ENCODE measurements around the gene RHOD. TPM values are rescaled to one million over a fixed set of nuclear protein-coding genes. Genes with fewer than 3 reads are reported as not detected.

The RHOD gene, protein sequence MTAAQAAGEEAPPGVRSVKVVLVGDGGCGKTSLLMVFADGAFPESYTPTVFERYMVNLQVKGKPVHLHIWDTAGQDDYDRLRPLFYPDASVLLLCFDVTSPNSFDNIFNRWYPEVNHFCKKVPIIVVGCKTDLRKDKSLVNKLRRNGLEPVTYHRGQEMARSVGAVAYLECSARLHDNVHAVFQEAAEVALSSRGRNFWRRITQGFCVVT
- 10.5 and 12.1 TPM in 2 replicates for total RNA-seq (2021; fragmentation: NEBNext Ultra II Directional; extraction: Animal tissue kit (Norgen Biotek cat#: 25700))
- polyA plus RNA-seq (2011; rRNA removed): 17.6 and 23.7 TPM in 2 replicates
- polyA plus RNA-seq (2011; cell fraction: cytosol; rRNA removed): 19.2 TPM
- polyA plus RNA-seq (2011; cell fraction: nucleus; rRNA removed): 14.9 TPM
- polyA plus RNA-seq (2012, experiment 1 of 2): 5.0 to 14.1 TPM (median 11.5 TPM) in 4 replicates
- polyA plus RNA-seq (2012, experiment 2 of 2): 9.3 TPM
- 9.9 TPM for polyA plus RNA-seq (2013, experiment 1 of 2)
- polyA plus RNA-seq (2013, experiment 2 of 2): 10.5 TPM
- 3.1 and 3.4 TPM in 2 replicates for polyA minus RNA-seq (2011; rRNA and poly(A)+ RNA removed)
- 5.1 TPM for polyA minus RNA-seq (2011; cell fraction: cytosol; rRNA and poly(A)+ RNA removed)
- 3.1 TPM for polyA minus RNA-seq (2011; cell fraction: nucleus; rRNA and poly(A)+ RNA removed)
- long read RNA-seq, experiment 1, transcript RHOD-201 (5 exons, 1,129 nt): major isoform, 10 of 11 reads
- long read RNA-seq, experiment 1, partial matches to known transcripts: 0 of 11 reads
- long read RNA-seq, experiment 1, other reads (novel, unspliced or antisense): 1 of 11 reads
- long read RNA-seq, experiment 2: 0 reads

DNA sequence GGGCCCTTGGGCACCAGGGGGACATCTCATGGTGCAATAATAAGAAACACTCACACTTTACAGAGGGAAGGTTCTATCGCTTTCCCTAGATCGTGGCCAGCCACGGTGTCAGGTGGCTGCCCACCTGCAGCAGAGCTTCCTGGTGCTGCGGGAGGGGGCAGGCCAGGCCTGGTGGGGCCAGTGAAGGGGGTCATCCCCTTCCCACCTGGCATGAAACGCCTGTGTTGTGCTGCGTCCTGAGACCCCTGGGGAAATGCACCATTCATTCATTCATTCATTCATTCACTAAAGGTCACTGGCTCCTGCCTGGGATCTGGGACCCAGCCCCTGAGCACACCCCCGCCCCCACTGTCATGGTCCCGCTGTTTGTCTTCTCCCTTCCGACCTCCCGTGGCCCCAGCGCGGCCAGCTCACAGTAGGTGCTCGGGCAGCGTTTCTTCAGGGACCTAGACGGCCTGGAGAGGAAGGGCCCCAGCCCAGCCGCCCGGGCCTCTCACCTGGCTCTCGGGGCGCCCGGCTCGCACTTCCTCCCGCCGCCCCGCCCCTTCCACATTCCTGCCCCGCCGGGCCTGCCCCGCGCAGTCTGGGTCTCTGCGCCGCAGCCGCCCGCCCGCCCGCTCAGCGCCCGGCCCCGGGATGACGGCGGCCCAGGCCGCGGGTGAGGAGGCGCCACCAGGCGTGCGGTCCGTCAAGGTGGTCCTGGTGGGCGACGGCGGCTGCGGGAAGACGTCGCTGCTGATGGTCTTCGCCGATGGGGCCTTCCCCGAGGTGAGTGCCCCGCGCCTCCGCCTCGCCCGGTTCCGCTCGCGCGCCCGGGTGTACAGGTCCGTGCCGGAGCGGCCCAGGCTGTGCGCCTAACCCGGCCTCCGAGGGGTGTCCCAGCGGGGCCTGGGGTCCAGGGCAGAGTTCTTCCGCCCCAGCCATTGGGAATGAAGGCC, at the start of gene RHOD:
Gene RHOD (plus strand): TSS at position 581 of the 938 bp plus-strand sequence. CDS start 56 bp downstream, at position 637.
- Histone ChIP-seq H3K79me1 (ENCODE audit: low read depth, low read length) (no peaks in the 10 kb centered on the region), H2BK5ac (ENCODE audit: low read depth, low read length) (peak within 1 kb of the TSS; percentile 22; the same call in 1 of the 2 replicates), H2AK5ac (ENCODE audit: low read depth, low read length) (peak within 1 kb of the TSS; percentile 47; the same call in 1 of the 2 replicates), H2BK120ac (replicated peaks; ENCODE audit: low read depth, low read length) (no peak within 1 kb of the TSS), H3K9ac (replicated peaks in 1 of 4; ENCODE audit: extremely low read depth in 1 of 4, low read depth in 3 of 4, low read length in 3 of 4) (peak within 1 kb of the TSS in 1 of 4 experiments; percentile 26; a peak in 2 of 7 replicates), H3K4me1 (replicated peaks in 1 of 4; ENCODE audit: control insufficient read depth in 3 of 4, insufficient read depth in 4 of 4, low read length in 3 of 4) (peaks cover 4 to 25% (median 15%) of the 10 kb centered on the region in 4 experiments), H4K8ac (ENCODE audit: extremely low read depth, insufficient read depth, low read length) (peak within 1 kb of the TSS; percentile 29; the same call in 1 of the 2 replicates), H3K4ac (replicated peaks; ENCODE audit: insufficient read length, low read depth, low read length) (peak within 1 kb of the TSS; percentile 10), H3K14ac (ENCODE audit: insufficient read length) (no peak within 1 kb of the TSS), H2BK12ac (ENCODE audit: low read depth, low read length) (peak within 1 kb of the TSS; percentile 92; the same call in 1 of the 2 replicates), H3K23ac (ENCODE audit: insufficient read length) (no peak within 1 kb of the TSS), H3K27ac (ENCODE audit: low read depth, low read length) (no peak within 1 kb of the TSS), H4K20me1 (replicated peaks in 1 of 2; ENCODE audit: control insufficient read depth in 1 of 2, insufficient read depth in 2 of 2, low read length in 2 of 2) (no peaks in the 10 kb centered on the region), H3K4me2 (ENCODE audit: insufficient read depth in 1 of 2, low read depth in 2 of 2, low read length in 2 of 2) (peak within 1 kb of the TSS; percentile 63 to 77), H3K79me2 (ENCODE audit: control insufficient read depth in 1 of 2, insufficient read depth in 2 of 2, low read length in 2 of 2) (no peaks in the 10 kb centered on the region), H3K27me3 (replicated peaks in 1 of 4; ENCODE audit: control insufficient read depth in 3 of 4, extremely low read depth in 1 of 4, insufficient read depth in 3 of 4, low read length in 3 of 4) (peaks cover 0 to 13% (median 6%) of the 10 kb centered on the region in 4 experiments; a peak in 5 of 7 replicates), H3K36me3 (ENCODE audit: control insufficient read depth in 2 of 4, insufficient read depth in 4 of 4, low read length in 3 of 4) (no peaks in the 10 kb centered on the region), H4K5ac (ENCODE audit: insufficient read length, low read depth, low read length) (no peak within 1 kb of the TSS), H2BK20ac (ENCODE audit: low read length) (peak within 1 kb of the TSS; percentile 61; the same call in 1 of the 2 replicates), H2AFZ (ENCODE audit: low read length) (peak within 1 kb of the TSS; percentile 64; the same call in 1 of the 2 replicates), H3K4me3 (ENCODE audit: extremely low read depth in 1 of 4, insufficient read depth in 2 of 4, low read depth in 3 of 4, low read length in 4 of 4) (peak within 1 kb of the TSS; percentile 33 to 68 (median 42); a peak in 7 of 8 replicates), H3K56ac (replicated peaks; ENCODE audit: insufficient read length, low read depth, low read length) (no peak within 1 kb of the TSS), H3K23me2 (ENCODE audit: low read depth, low read length) (peaks cover 6% of the 10 kb centered on the region; the same call in 1 of the 2 replicates), H3K18ac (ENCODE audit: extremely low read depth, low read length) (peak within 1 kb of the TSS; percentile 75), H2BK15ac (ENCODE audit: low read length) (peak within 1 kb of the TSS; percentile 98; the same call in 1 of the 2 replicates), H4K91ac (replicated peaks; ENCODE audit: insufficient read length, low read length) (peak within 1 kb of the TSS; percentile 34), H3K9me3 (ENCODE audit: insufficient read depth in 2 of 2, low read depth in 1 of 2, low read length in 1 of 2) (no peaks in the 10 kb centered on the region)
- POLR2A ChIA-PET (ENCODE audit: partially characterized antibody): interaction anchor here (0.8 to 2.9 kb wide), 7 partner anchors 10 to 222 kb away, joined by 3 to 16 read pairs (median 4); no protein-coding TSS in a partner anchor
- FAIRE-seq: no peak
- 9% methylated on average over 42 of the region's 72 CpGs; no CpG with 5 or more reads in 1 of the 2 experiments for WGBS, 2 experiments (ENCODE audit: extremely low coverage in 1 of 2, insufficient coverage in 1 of 2, insufficient read length in 1 of 2, insufficient replicate concordance in 2 of 2, low coverage in 1 of 2, low lambda C conversion rate in 2 of 2, missing lambda C conversion rate in 1 of 2)
- CTCF ChIA-PET (ENCODE audit: partially characterized antibody): interaction anchor here (0.7 to 2.2 kb wide), 6 partner anchors 13 to 379 kb away, joined by 3 to 7 read pairs (median 4); partner anchors contain the start of gene RBM4B
- DNase-seq (ENCODE audit: low read depth in 1 of 2, low spot score in 2 of 2): peak in 1 of 2 experiments; percentile 86
- no peak for TF ChIP-seq KDM5A (IDR thresholded peaks at IDR 0.05; ENCODE audit: low read length)
- no peak for TF ChIP-seq SP1 (IDR thresholded peaks at IDR 0.05; ENCODE audit: low read depth, low read length)
- TF ChIP-seq, protein P1, sequence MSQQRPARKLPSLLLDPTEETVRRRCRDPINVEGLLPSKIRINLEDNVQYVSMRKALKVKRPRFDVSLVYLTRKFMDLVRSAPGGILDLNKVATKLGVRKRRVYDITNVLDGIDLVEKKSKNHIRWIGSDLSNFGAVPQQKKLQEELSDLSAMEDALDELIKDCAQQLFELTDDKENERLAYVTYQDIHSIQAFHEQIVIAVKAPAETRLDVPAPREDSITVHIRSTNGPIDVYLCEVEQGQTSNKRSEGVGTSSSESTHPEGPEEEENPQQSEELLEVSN (IDR thresholded peaks at IDR 0.05): no peak
- TF ChIP-seq BRCA1 (IDR thresholded peaks at IDR 0.05; ENCODE audit: low read depth, low read length): no peak
- TF ChIP-seq RNF2 (IDR thresholded peaks at IDR 0.05; ENCODE audit: borderline replicate concordance, low read depth, low read length, missing control alignments, poor library complexity, severe bottlenecking): no peak

Data from H1 (cell line).